Spleen (tissue), 11 donors: ENCODE results near the gene PTPN18. TPM values are rescaled to one million over a fixed set of nuclear protein-coding genes. Genes with fewer than 3 reads are reported as not detected.

ENCODE experiments used
- DNase-seq: peaks from one replicate; pipeline ENCODE4 v3.0.0-alpha.2; 2020
- H3K27ac ChIP-seq, 8 donors: fragments of 200-600 bp; sonication (generic) in 7 of 8; 1 replicate in 4 of 8; 2 replicates in 4 of 8; pipeline versions ENCODE4 v1.5.0 to v1.8.0; 2016 to 2021; ENCODE audit warnings: inconsistent platforms in 4 of 8, mild to moderate bottlenecking in 4 of 8, moderate library complexity in 1 of 8
- H3K27me3 ChIP-seq, 7 donors: fragments of 200-600 bp; sonication (generic) in 6 of 7; replicated peaks in 1 of 7; 1 replicate in 4 of 7; 2 replicates in 3 of 7; pipeline versions ENCODE4 v1.5.0 to v1.8.0; 2016 to 2021; ENCODE audit warnings: inconsistent platforms in 3 of 7, mild to moderate bottlenecking in 1 of 7
- H3K36me3 ChIP-seq, 6 donors: fragments of 200-600 bp; sonication (generic) in 5 of 6; 1 replicate in 4 of 6; 2 replicates in 2 of 6; pipeline versions ENCODE4 v1.5.0 to v1.8.0; 2016 to 2021; ENCODE audit warnings: inconsistent platforms in 2 of 6
- H3K4me1 ChIP-seq, 6 donors: fragments of 200-600 bp; sonication (generic) in 5 of 6; 1 replicate in 3 of 6; 2 replicates in 3 of 6; pipeline versions ENCODE4 v1.5.0 to v1.8.0; 2016 to 2021; ENCODE audit warnings: inconsistent platforms in 3 of 6
- H3K4me3 ChIP-seq, 8 donors: fragments of 200-600 bp; sonication (generic) in 7 of 8; 1 replicate in 4 of 8; 2 replicates in 4 of 8; pipeline versions ENCODE4 v1.5.0 to v1.8.0; 2016 to 2021; ENCODE audit warnings: inconsistent platforms in 4 of 8, mild to moderate bottlenecking in 4 of 8, moderate library complexity in 2 of 8
- H3K9me3 ChIP-seq, 8 donors: fragments of 200-600 bp; sonication (generic) in 7 of 8; 1 replicate in 4 of 8; 2 replicates in 4 of 8; pipeline versions ENCODE4 v1.5.0 to v1.8.0; 2016 to 2021; ENCODE audit warnings: inconsistent platforms in 4 of 8
- POLR2A ChIP-seq, 3 donors: fragments of 450-650 bp; IDR thresholded peaks; one replicate each; pipeline ENCODE4 v1.5.1; 2017; ENCODE audit warnings: antibody characterized with exemption in 3 of 3, mild to moderate bottlenecking in 1 of 3
- POLR2AphosphoS5 ChIP-seq, 3 donors: sonication (generic); formaldehyde crosslinking; IDR thresholded peaks; one replicate each; pipeline ENCODE4 v1.5.1; 2017; ENCODE audit warnings: antibody characterized with exemption in 3 of 3
- WGBS, 5 donors: extraction: QIAGEN DNeasy Blood & Tissue Kit in 3 of 5; methylation state at CpG; one replicate each; pipeline versions ENCODE4 v1.1.5 to v1.1.7; 2013 to 2018; 5-methylcytosine and 5-hydroxymethylcytosine counted together
- intact Hi-C: fragments of 100-400 bp; cut with DNase I; formaldehyde crosslinking; loops from one replicate; pipeline ENCODE4 v1.15.0; 2023; ENCODE audit warnings: low total_unique reads
- polyA plus RNA-seq, 3 donors: library from polyadenylated mRNA; stranded (reverse); fragments of 200-250 nt; gene quantifications; one replicate each; pipeline ENCODE4 v1.2.1, GENCODE V29; 2013
- total RNA-seq, 7 donors: library from RNA; depleted of rRNA in 3 of 7; stranded (reverse); fragments of >200 nt in 3 of 7; fragmentation: NEBNext Ultra II Directional in 4 of 7; extraction: Animal tissue kit (Norgen Biotek cat#: 25700) in 4 of 7; gene quantifications; one replicate each; pipeline versions ENCODE4 v1.1.0 to v1.2.1, GENCODE V29; 2016 to 2021
- TF ChIP-seq, protein P1 (sequence below), 11 experiments: fragments of 200-600 bp in 7 of 11; fragments of 450-650 bp in 4 of 11; sonication (generic) in 4 of 11; IDR thresholded peaks in 8 of 11; conservative IDR thresholded peaks in 3 of 11; 1 replicate in 7 of 11; 2 replicates in 4 of 11; pipeline versions ENCODE4 v1.4.0 to v1.8.0; 2016 to 2021; ENCODE audit warnings: antibody characterized with exemption in 11 of 11, inconsistent platforms in 4 of 11, mild to moderate bottlenecking in 1 of 11
- donor health status: healthy with polysubstance abuse.
- donor health status: DM: no; HTN: no; CAD: no; lungs with moderate emphysema.
- donor health status: DM: no; HTN: no; CAD: no.
- donor health status: Bipolar disorder and iron deficiency.
- donor health status: healthy.
- donor health status: DM: no; HTN: no; CAD: no.
- donor health status: DM: yes; HTN: yes; CAD: no.

The PTPN18 gene
- total and polyA plus RNA-seq, 10 donors = 75.9 to 132 (median 108) TPM

GRCh38 chr2:130359466-130359865 is 3.6 kb downstream of the PTPN18 start:
- H3K4me3 ChIP-seq = no peak overlapping the region
- H3K27me3 ChIP-seq = no peaks in the 10 kb centered on the region
- no peak overlapping the region for H3K27ac ChIP-seq
- 76 to 88% (median 77%) methylated on average over 5 of the region's 5 CpGs for WGBS, 5 donors
- peaks cover 0 to 25% (median 21%) of the 10 kb centered on the region in 6 donors for H3K4me1 ChIP-seq
- no peaks in the 10 kb centered on the region for H3K9me3 ChIP-seq
- DNase-seq = no peak
- intact Hi-C loops = no loop called here
- peaks cover 0 to 17% (median 0%) of the 10 kb centered on the region in 6 donors for H3K36me3 ChIP-seq
- TF ChIP-seq, protein P1, sequence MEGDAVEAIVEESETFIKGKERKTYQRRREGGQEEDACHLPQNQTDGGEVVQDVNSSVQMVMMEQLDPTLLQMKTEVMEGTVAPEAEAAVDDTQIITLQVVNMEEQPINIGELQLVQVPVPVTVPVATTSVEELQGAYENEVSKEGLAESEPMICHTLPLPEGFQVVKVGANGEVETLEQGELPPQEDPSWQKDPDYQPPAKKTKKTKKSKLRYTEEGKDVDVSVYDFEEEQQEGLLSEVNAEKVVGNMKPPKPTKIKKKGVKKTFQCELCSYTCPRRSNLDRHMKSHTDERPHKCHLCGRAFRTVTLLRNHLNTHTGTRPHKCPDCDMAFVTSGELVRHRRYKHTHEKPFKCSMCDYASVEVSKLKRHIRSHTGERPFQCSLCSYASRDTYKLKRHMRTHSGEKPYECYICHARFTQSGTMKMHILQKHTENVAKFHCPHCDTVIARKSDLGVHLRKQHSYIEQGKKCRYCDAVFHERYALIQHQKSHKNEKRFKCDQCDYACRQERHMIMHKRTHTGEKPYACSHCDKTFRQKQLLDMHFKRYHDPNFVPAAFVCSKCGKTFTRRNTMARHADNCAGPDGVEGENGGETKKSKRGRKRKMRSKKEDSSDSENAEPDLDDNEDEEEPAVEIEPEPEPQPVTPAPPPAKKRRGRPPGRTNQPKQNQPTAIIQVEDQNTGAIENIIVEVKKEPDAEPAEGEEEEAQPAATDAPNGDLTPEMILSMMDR (IDR thresholded peaks at IDR 0.05 in 8 of 11, conservative IDR thresholded peaks at IDR 0.05 in 3 of 11) = no peak
- TF ChIP-seq POLR2AphosphoS5 (IDR thresholded peaks at IDR 0.05) (no peak), POLR2A (IDR thresholded peaks at IDR 0.05) (no peak)

- Histone ChIP-seq H3K27me3 (no peaks in the 10 kb centered on the region), H3K4me1 (peaks cover 0 to 2% (median under 1%) of the 10 kb centered on the region in 6 donors), H3K4me3 (no peak overlapping the region), H3K36me3 (peaks cover 0 to 22% (median 0%) of the 10 kb centered on the region in 6 donors), H3K9me3 (no peaks in the 10 kb centered on the region), H3K27ac (no peak overlapping the region)
- no peak for DNase-seq
- intact Hi-C loops = no loop called here
- TF ChIP-seq, protein P1 (IDR thresholded peaks at IDR 0.05 in 8 of 11, conservative IDR thresholded peaks at IDR 0.05 in 3 of 11) = no peak
- TF ChIP-seq POLR2AphosphoS5 (IDR thresholded peaks at IDR 0.05) = no peak
- TF ChIP-seq POLR2A (IDR thresholded peaks at IDR 0.05) = no peak
Observed at GRCh38 chr2:130363479-130363878, 7.6 kb downstream of the PTPN18 start.

DNA sequence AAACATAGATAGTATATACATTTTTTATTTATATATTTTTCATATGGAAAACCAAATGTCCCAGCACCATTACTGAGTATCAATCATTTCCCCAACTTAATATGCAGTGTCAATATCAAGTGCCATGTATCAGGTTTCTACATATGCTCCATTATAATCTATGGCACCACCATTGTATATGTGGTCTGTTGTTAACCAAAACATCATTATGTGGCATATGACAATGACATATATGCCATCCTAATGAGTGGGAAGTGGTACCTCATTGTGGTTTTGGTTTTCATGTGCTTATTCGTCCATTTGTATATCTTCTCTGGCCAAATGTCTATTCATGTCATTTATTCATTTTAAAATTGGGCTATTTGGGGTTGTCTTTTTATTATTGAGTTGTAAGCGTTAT is 9.2 kb downstream of the PTPN18 start:
- no peak for DNase-seq
- H3K27ac ChIP-seq = no peak overlapping the region
- peaks cover 2 to 18% (median 11%) of the 10 kb centered on the region in 6 donors for H3K4me1 ChIP-seq
- H3K27me3 ChIP-seq = no peaks in the 10 kb centered on the region
- TF ChIP-seq, protein P1 (IDR thresholded peaks at IDR 0.05 in 8 of 11, conservative IDR thresholded peaks at IDR 0.05 in 3 of 11) = no peak
- TF ChIP-seq POLR2A (IDR thresholded peaks at IDR 0.05) = no peak
- TF ChIP-seq POLR2AphosphoS5 (IDR thresholded peaks at IDR 0.05) = no peak
- 69 to 86% (median 79%) methylated on average over 2 of the region's 2 CpGs for WGBS, 5 donors
- H3K36me3 ChIP-seq = peaks cover 0 to 14% (median 0%) of the 10 kb centered on the region in 6 donors
- intact Hi-C loops = no loop called here
- no peaks in the 10 kb centered on the region for H3K9me3 ChIP-seq
- H3K4me3 ChIP-seq = no peak overlapping the region

GRCh38 chr2:130365963-130366362 is 10.1 kb downstream of the PTPN18 start:
- peaks cover 0 to 23% (median 0%) of the 10 kb centered on the region in 6 donors for H3K36me3 ChIP-seq
- no peak for DNase-seq
- H3K27me3 ChIP-seq = no peaks in the 10 kb centered on the region
- TF ChIP-seq POLR2A (IDR thresholded peaks at IDR 0.05) (no peak), POLR2AphosphoS5 (IDR thresholded peaks at IDR 0.05) (no peak)
- TF ChIP-seq, protein P1 (IDR thresholded peaks at IDR 0.05 in 8 of 11, conservative IDR thresholded peaks at IDR 0.05 in 3 of 11) = no peak
- no peak overlapping the region for H3K27ac ChIP-seq
- intact Hi-C loops = no loop called here
- whole genome bisulfite sequencing, 5 donors = 88 to 96% (median 93%) methylated on average over 2 of the region's 2 CpGs
- no peaks in the 10 kb centered on the region for H3K9me3 ChIP-seq
- H3K4me3 ChIP-seq = no peak overlapping the region
- peaks cover 10 to 27% (median 20%) of the 10 kb centered on the region in 6 donors for H3K4me1 ChIP-seq
